NB4 (cell line): ENCODE results near the gene SLC39A13.

Experiments
- DNase-seq: peaks from one replicate; pipeline ENCODE4 v3.0.0; 2010; ENCODE audit warnings: low read depth
- H3K4me3 ChIP-seq: one replicate; pipeline ENCODE4 v1.5.1; 2011; ENCODE audit warnings: mild to moderate bottlenecking, low read depth, low read length, moderate library complexity
- CTCF ChIP-seq: IDR thresholded peaks from one replicate; pipeline ENCODE4 v1.5.1; 2012; ENCODE audit warnings: low read depth, low read length
- MAX ChIP-seq: IDR thresholded peaks from 2 replicates; pipeline ENCODE4 v1.6.1; 2011; ENCODE audit warnings: low read depth, low read length
- MYC ChIP-seq: IDR thresholded peaks from 2 replicates; pipeline ENCODE4 v1.6.1; 2011; ENCODE audit warnings: low read depth, low read length
- POLR2A ChIP-seq: IDR thresholded peaks from 2 replicates; pipeline ENCODE4 v1.6.1; 2011; ENCODE audit warnings: mild to moderate bottlenecking; ENCODE audit not compliant: insufficient read length; ENCODE audit errors: extremely low read depth

The SLC39A13 gene

GRCh38 chr11:47434011-47434786 is 25.8 kb downstream of the SLC39A13 start:
- no peak for DNase-seq
- no peak for TF ChIP-seq MYC
- no peak for TF ChIP-seq CTCF
- TF ChIP-seq MAX: no peak
- TF ChIP-seq POLR2A: no peak
- no peak overlapping the region for H3K4me3 ChIP-seq

- DNase-seq: no peak
- no peak overlapping the region for H3K4me3 ChIP-seq
- no peak for TF ChIP-seq MYC
- TF ChIP-seq POLR2A: no peak
- no peak for TF ChIP-seq MAX
Observed at GRCh38 chr11:47435687-47436086, 27.3 kb downstream of the SLC39A13 start.

- DNase-seq: no peak
- TF ChIP-seq MAX (no peak), MYC (no peak), CTCF (no peak), POLR2A (no peak)
- H3K4me3 ChIP-seq: no peak overlapping the region
Observed at GRCh38 chr11:47436726-47437125, 28.3 kb downstream of the SLC39A13 start.

GRCh38 chr11:47437218-47437745 is 28.9 kb downstream of the SLC39A13 start:
- TF ChIP-seq CTCF (no peak), MAX (no peak), MYC (no peak), POLR2A (no peak)
- no peak for DNase-seq
- H3K4me3 ChIP-seq: no peak overlapping the region

- no peak for DNase-seq
- H3K4me3 ChIP-seq: no peak overlapping the region
Observed at GRCh38 chr11:47437746-47438418, 29.5 kb downstream of the SLC39A13 start.

More at GRCh38 chr11:47437746-47438418, 29.5 kb downstream of the SLC39A13 start:
- TF ChIP-seq CTCF (no peak), POLR2A (no peak), MAX (no peak), MYC (no peak)
